Body of pancreas (tissue), 4 donors: ENCODE results near the gene ZBTB18.

Source experiments
- POLR2A ChIP-seq, 3 donors: fragments of 450-650 bp; IDR thresholded peaks; one replicate each; pipeline ENCODE4 v1.6.1; 2016; ENCODE audit warnings: antibody characterized with exemption in 3 of 3, mild to moderate bottlenecking in 2 of 3
- TF ChIP-seq, protein P1 (sequence below), 7 experiments: fragments of 450-650 bp in 4 of 7; fragments of 200-600 bp in 3 of 7; sonication (generic) in 3 of 7; IDR thresholded peaks; one replicate each; pipeline ENCODE4 v1.5.1; 2016 to 2019; ENCODE audit warnings: antibody characterized with exemption in 7 of 7

- TF ChIP-seq POLR2A (IDR thresholded peaks at IDR 0.05) = no peak
- TF ChIP-seq, protein P1, sequence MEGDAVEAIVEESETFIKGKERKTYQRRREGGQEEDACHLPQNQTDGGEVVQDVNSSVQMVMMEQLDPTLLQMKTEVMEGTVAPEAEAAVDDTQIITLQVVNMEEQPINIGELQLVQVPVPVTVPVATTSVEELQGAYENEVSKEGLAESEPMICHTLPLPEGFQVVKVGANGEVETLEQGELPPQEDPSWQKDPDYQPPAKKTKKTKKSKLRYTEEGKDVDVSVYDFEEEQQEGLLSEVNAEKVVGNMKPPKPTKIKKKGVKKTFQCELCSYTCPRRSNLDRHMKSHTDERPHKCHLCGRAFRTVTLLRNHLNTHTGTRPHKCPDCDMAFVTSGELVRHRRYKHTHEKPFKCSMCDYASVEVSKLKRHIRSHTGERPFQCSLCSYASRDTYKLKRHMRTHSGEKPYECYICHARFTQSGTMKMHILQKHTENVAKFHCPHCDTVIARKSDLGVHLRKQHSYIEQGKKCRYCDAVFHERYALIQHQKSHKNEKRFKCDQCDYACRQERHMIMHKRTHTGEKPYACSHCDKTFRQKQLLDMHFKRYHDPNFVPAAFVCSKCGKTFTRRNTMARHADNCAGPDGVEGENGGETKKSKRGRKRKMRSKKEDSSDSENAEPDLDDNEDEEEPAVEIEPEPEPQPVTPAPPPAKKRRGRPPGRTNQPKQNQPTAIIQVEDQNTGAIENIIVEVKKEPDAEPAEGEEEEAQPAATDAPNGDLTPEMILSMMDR (IDR thresholded peaks at IDR 0.05) = no peak
These were observed 49.2 kb downstream of the ZBTB18 start for GRCh38 chr1:244100276-244100675.
